Endothelial cell of umbilical vein (primary cell): ENCODE data around the gene SDCBP2. TPM values are rescaled to one million over a fixed set of nuclear protein-coding genes. Genes with fewer than 3 reads are reported as not detected.

Experiments
- BruUV-seq: library from RNA; stranded (reverse); fragments of 400-500 nt; replicated peaks from 2 replicates; lab custom pipeline; 2021; lab: Mats Ljungman, UMichigan
- CTCF ChIA-PET: fragments of 300-600, 350-600 bp; sonication (Branson Sonifier 250); formaldehyde crosslinking; loops from one replicate; lab custom pipeline; 2021; ENCODE audit warnings: antibody characterized with exemption, inconsistent platforms; lab: Charles Lee
- POLR2A ChIA-PET: fragments of 300-600, 350-600 bp; sonication (Branson Sonifier 250); formaldehyde crosslinking; loops from one replicate; lab custom pipeline; 2021; ENCODE audit warnings: antibody characterized with exemption, inconsistent platforms; lab: Charles Lee
- DNase-seq: peaks from one replicate; pipeline ENCODE4 v3.0.0-alpha.2; 2011; ENCODE audit warnings: low read depth, low spot score
- FAIRE-seq: peaks from 2 replicates; lab custom pipeline; 2011; peaks lifted over from hg19 to GRCh38; lab: Jason Lieb, UNC
- H2AFZ ChIP-seq: 2 replicates; pipeline ENCODE4 v1.6.0; 2012; ENCODE audit warnings: low read depth, low read length, control low read depth, inconsistent platforms
- H3K27ac ChIP-seq: 2 replicates; pipeline ENCODE4 v1.5.1; 2011; ENCODE audit warnings: low read depth, mild to moderate bottlenecking, control low read depth, low read length, moderate library complexity; ENCODE audit not compliant: insufficient read depth
- H3K27me3 ChIP-seq, 2 experiments: 2 replicates each; pipeline versions ENCODE4 v1.6.0 to v1.6.1; 2011; ENCODE audit warnings: low read length in 2 of 2, mixed read lengths in 1 of 2; ENCODE audit not compliant: control insufficient read depth in 2 of 2, insufficient read depth in 2 of 2
- H3K36me3 ChIP-seq, 2 experiments: 2 replicates in 1 of 2; 3 replicates in 1 of 2; pipeline ENCODE4 v1.5.1; 2011; ENCODE audit warnings: low read length in 2 of 2, mild to moderate bottlenecking in 1 of 2, moderate library complexity in 1 of 2; ENCODE audit not compliant: control insufficient read depth in 2 of 2, insufficient read depth in 2 of 2; ENCODE audit errors: extremely low read depth in 1 of 2
- H3K4me1 ChIP-seq: 3 replicates; pipeline ENCODE4 v1.5.1; 2011; ENCODE audit warnings: mild to moderate bottlenecking, low read length; ENCODE audit not compliant: control insufficient read depth, insufficient read depth; ENCODE audit errors: extremely low read depth
- H3K4me2 ChIP-seq: 2 replicates; pipeline ENCODE4 v1.6.1; 2011; ENCODE audit warnings: low read length, control low read depth, mixed read lengths; ENCODE audit not compliant: insufficient read depth
- H3K4me3 ChIP-seq, 3 experiments: fragments of 200-600 bp in 1 of 3; sonication (generic), shearing (Covaris generic) in 1 of 3; replicated peaks in 1 of 3; 2 replicates each; pipeline ENCODE4 v1.5.1; 2011 to 2016; ENCODE audit warnings: control low read depth in 3 of 3, low read length in 3 of 3, mild to moderate bottlenecking in 2 of 3, inconsistent platforms in 1 of 3, low read depth in 1 of 3, moderate library complexity in 1 of 3; ENCODE audit not compliant: insufficient read depth in 1 of 3
- H3K79me2 ChIP-seq: 2 replicates; pipeline ENCODE4 v1.6.0; 2012; ENCODE audit warnings: low read length, inconsistent platforms; ENCODE audit not compliant: control insufficient read depth, insufficient read depth
- H3K9ac ChIP-seq: replicated peaks from 2 replicates; pipeline ENCODE3; 2011; ENCODE audit warnings: low read length, control low read depth; ENCODE audit not compliant: insufficient read depth; ENCODE audit errors: extremely low read depth
- H3K9me1 ChIP-seq: replicated peaks from 3 replicates; pipeline ENCODE4 v1.6.0; 2011; ENCODE audit warnings: mild to moderate bottlenecking, low read length; ENCODE audit not compliant: control insufficient read depth, insufficient read depth; ENCODE audit errors: extremely low read depth
- H3K9me3 ChIP-seq: replicated peaks from 2 replicates; pipeline ENCODE4 v1.5.1; 2012; ENCODE audit warnings: low read length, inconsistent platforms; ENCODE audit not compliant: control insufficient read depth, insufficient read depth
- H4K20me1 ChIP-seq: replicated peaks from 2 replicates; pipeline ENCODE3; 2011; ENCODE audit warnings: mild to moderate bottlenecking, low read length; ENCODE audit not compliant: control insufficient read depth, insufficient read depth; ENCODE audit errors: extremely low read depth
- EZH2 ChIP-seq: IDR thresholded peaks from 2 replicates; pipeline ENCODE4 v1.6.1; 2012; ENCODE audit warnings: borderline replicate concordance, low read depth, mild to moderate bottlenecking, moderate library complexity, low read length, inconsistent platforms; ENCODE audit not compliant: severe bottlenecking
- FOS ChIP-seq: IDR thresholded peaks from 2 replicates; pipeline ENCODE4 v1.6.1; 2011; ENCODE audit warnings: mild to moderate bottlenecking, low read length, moderate library complexity, borderline replicate concordance; ENCODE audit not compliant: insufficient read depth
- GATA2 ChIP-seq: IDR thresholded peaks from 2 replicates; pipeline ENCODE4 v1.7.0; 2011; ENCODE audit warnings: low read depth, mild to moderate bottlenecking, moderate library complexity, mixed read lengths, low read length; ENCODE audit not compliant: insufficient read length, insufficient read depth
- JUN ChIP-seq: IDR thresholded peaks from 2 replicates; pipeline ENCODE4 v1.6.1; 2011; ENCODE audit warnings: borderline replicate concordance, low read depth; ENCODE audit not compliant: insufficient read length, insufficient read depth
- MYC ChIP-seq: IDR thresholded peaks from one replicate; pipeline ENCODE4 v1.6.1; 2011; ENCODE audit warnings: mild to moderate bottlenecking, low read depth, low read length
- POLR2A ChIP-seq: IDR thresholded peaks from 2 replicates; pipeline ENCODE4 v1.6.1; 2012; ENCODE audit warnings: low read depth, mild to moderate bottlenecking, control low read depth, low read length
- POLR2AphosphoS5 ChIP-seq: IDR thresholded peaks from 2 replicates; pipeline ENCODE4 v1.6.1; 2012; ENCODE audit warnings: low read depth, mild to moderate bottlenecking, control low read depth, low read length, moderate library complexity; ENCODE audit not compliant: insufficient read depth
- dilution Hi-C: fragments of 300-500 bp; cut with MboI; formaldehyde crosslinking; loops from one replicate; pipeline ENCODE4 v1.15.0; 2019; ENCODE audit warnings: low sequenced_read_pairs; ENCODE audit not compliant: extremely low pct_ligation_motif_present
- intact Hi-C: fragments of 100-400 bp; cut with micrococcal nuclease; formaldehyde crosslinking; loops from one replicate; pipeline ENCODE4 v1.10.0; 2022
- polyA plus RNA-seq, 4 experiments: library from polyadenylated mRNA; depleted of rRNA in 3 of 4; stranded (reverse) in 3 of 4; unstranded in 1 of 4; fragments of >200 nt; gene quantifications; 2 replicates each; pipeline versions ENCODE4 v1.2.1 to v1.2.3, GENCODE V29; 2011 to 2012; ENCODE audit warnings: missing spikeins in 1 of 4
- total RNA-seq: library from RNA; stranded (reverse); gene quantifications from 2 replicates; pipeline ENCODE4 v1.2.3, GENCODE V29; 2021
- TF ChIP-seq, protein P1 (sequence below): IDR thresholded peaks from 2 replicates; pipeline ENCODE4 v1.6.1; 2011; ENCODE audit not compliant: insufficient read depth, insufficient read length
- TF ChIP-seq, protein P2 (sequence below), 2 donors: IDR thresholded peaks; 1 replicate in 1 of 2; 2 replicates in 1 of 2; pipeline ENCODE4 v1.5.1; 2011; ENCODE audit warnings: low read length in 2 of 2, mild to moderate bottlenecking in 2 of 2, moderate library complexity in 2 of 2, control low read depth in 1 of 2, inconsistent platforms in 1 of 2, low read depth in 1 of 2; ENCODE audit not compliant: insufficient read depth in 1 of 2; ENCODE audit errors: extremely low read depth in 1 of 2

The SDCBP2 gene
- total and polyA plus RNA-seq, 2 donors (not counting 3 experiments of a cell fraction or from before 2014, with no cell fraction given), result 6.9 to 9.0 TPM

DNA sequence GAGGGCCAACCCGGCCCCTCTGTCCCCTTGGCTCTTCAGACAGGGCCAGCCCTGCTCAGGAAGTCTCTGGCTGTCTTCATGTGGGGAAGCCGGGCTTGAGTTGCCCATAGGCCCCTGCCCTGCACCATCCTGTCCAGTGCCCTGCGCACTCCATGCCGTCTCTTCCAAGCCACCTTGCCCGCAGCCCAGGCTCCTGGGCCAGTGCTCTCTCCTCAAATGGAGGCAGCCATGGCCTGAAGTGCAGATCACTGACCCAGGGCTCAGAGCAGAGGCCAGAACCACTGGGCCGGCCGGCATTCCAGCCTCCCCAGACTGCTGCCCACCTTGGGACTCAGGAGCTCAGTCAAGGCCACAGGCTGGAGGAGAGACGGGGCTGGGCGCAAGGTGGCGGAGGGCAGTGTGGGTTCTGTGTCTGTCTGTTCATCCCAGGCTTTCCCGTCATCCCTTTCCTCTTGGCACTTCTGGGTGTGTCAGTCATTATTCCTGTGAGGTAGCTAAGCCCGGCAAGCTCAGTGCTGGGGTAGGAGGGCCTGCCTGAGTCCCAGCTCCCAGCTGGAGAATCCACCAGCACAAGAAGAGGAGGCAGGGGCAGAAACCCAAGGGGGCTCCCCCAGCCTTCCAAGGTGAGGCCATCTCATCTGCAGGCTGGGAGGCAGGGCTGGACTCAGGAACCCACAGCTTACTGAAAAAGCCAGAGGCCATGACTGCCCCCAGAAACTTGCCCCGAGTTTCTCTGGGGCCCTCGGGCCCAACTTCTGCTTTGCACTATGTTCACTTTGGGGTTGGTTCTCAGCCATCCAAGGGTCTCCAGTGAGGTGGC, 22.4 kb downstream of the SDCBP2 start:
- TF ChIP-seq POLR2AphosphoS5 (no peak), MYC (no peak), POLR2A (no peak), GATA2 (no peak), JUN (no peak), FOS (no peak), EZH2 (no peak)
- TF ChIP-seq, protein P1, sequence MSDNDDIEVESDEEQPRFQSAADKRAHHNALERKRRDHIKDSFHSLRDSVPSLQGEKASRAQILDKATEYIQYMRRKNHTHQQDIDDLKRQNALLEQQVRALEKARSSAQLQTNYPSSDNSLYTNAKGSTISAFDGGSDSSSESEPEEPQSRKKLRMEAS, result no peak
- TF ChIP-seq, protein P2, sequence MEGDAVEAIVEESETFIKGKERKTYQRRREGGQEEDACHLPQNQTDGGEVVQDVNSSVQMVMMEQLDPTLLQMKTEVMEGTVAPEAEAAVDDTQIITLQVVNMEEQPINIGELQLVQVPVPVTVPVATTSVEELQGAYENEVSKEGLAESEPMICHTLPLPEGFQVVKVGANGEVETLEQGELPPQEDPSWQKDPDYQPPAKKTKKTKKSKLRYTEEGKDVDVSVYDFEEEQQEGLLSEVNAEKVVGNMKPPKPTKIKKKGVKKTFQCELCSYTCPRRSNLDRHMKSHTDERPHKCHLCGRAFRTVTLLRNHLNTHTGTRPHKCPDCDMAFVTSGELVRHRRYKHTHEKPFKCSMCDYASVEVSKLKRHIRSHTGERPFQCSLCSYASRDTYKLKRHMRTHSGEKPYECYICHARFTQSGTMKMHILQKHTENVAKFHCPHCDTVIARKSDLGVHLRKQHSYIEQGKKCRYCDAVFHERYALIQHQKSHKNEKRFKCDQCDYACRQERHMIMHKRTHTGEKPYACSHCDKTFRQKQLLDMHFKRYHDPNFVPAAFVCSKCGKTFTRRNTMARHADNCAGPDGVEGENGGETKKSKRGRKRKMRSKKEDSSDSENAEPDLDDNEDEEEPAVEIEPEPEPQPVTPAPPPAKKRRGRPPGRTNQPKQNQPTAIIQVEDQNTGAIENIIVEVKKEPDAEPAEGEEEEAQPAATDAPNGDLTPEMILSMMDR (IDR thresholded peaks at IDR 0.05; ENCODE audit: extremely low read depth in 1 of 2, insufficient read depth in 1 of 2, low read depth in 1 of 2, low read length in 2 of 2), result no peak
- Histone ChIP-seq H3K9ac (no peak overlapping the region), H2AFZ (no peak overlapping the region), H3K79me2 (no peaks in the 10 kb centered on the region), H3K36me3 (peaks cover 0 to 5% of the 10 kb centered on the region in 2 experiments), H3K4me2 (no peak overlapping the region), H3K9me3 (no peaks in the 10 kb centered on the region), H3K27ac (no peak overlapping the region), H3K4me1 (no peaks in the 10 kb centered on the region), H3K4me3 (no peak overlapping the region), H3K27me3 (no peaks in the 10 kb centered on the region), H4K20me1 (no peaks in the 10 kb centered on the region), H3K9me1 (no peaks in the 10 kb centered on the region)
- intact Hi-C loops (loop anchor here (10.0 kb wide), 1 partner anchor 192 kb away; the partner anchor contains the start of gene PSMF1), dilution Hi-C loops (loop anchor here (25.0 kb wide), 1 partner anchor 131 kb away; no protein-coding TSS in a partner anchor)
- POLR2A ChIA-PET, result no interaction called here
- no TSS peak for BruUV-seq
- FAIRE-seq (no peak), DNase-seq (no peak)
- CTCF ChIA-PET, result no interaction called here
